K562 (cell line): Measurements from ENCODE around the gene TNFAIP8L2. TPM values are rescaled to one million over a fixed set of nuclear protein-coding genes. Genes with fewer than 3 reads are reported as not detected.

Experiments
- ATAC-seq: fragments of 200-7000 bp; cut with Tn5 transposase; 3 replicates; pipeline ENCODE4 v1.9.1; 2020; ENCODE audit warnings: moderate library complexity
- BruUV-seq: library from RNA; stranded (reverse); fragments of 400-500 nt; replicated peaks from 2 replicates; lab custom pipeline; 2021; lab: Mats Ljungman, UMichigan
- CTCF ChIA-PET: fragments of 300-600 bp; formaldehyde crosslinking; extraction: SDS; loops from one replicate; lab custom pipeline; 2021; ENCODE audit warnings: low intra/inter-chr PET ratio; lab: Yijun Ruan, JAX
- POLR2A ChIA-PET: fragments of 300-600, 350-650 bp; sonication (Branson Sonifier 250); formaldehyde crosslinking; extraction: SDS; loops from one replicate; lab custom pipeline; 2021; ENCODE audit warnings: antibody characterized with exemption, inconsistent platforms; lab: Yijun Ruan, JAX
- DNase-seq, 4 experiments: peaks; one replicate each; pipeline versions ENCODE4 v3.0.0 to v3.0.0-alpha.2; 2011 to 2018; ENCODE audit warnings: low spot score in 3 of 4, mixed read lengths in 3 of 4; ENCODE audit errors: extremely low read depth in 1 of 4
- FAIRE-seq: peaks from 2 replicates; lab custom pipeline; 2011; peaks lifted over from hg19 to GRCh38; lab: Jason Lieb, UNC
- H2AFZ ChIP-seq: 2 replicates; pipeline ENCODE4 v1.6.0; 2011; ENCODE audit warnings: low read depth, low read length, control low read depth, inconsistent platforms
- H3K27ac ChIP-seq: fragments of 200-600 bp; 3 replicates; pipeline ENCODE4 v1.8.0; 2011; ENCODE audit warnings: low read depth, mild to moderate bottlenecking, control low read depth, inconsistent platforms, low read length, moderate library complexity, mixed read lengths; ENCODE audit errors: extremely low read depth
- H3K27me3 ChIP-seq, 2 experiments: fragments of 300-600 bp in 1 of 2; 2 replicates in 1 of 2; 3 replicates in 1 of 2; pipeline versions ENCODE4 v1.6.0 to v1.8.0; 2011; ENCODE audit warnings: inconsistent platforms in 2 of 2, low read length in 2 of 2, mild to moderate bottlenecking in 1 of 2, mixed read lengths in 1 of 2, moderate library complexity in 1 of 2; ENCODE audit not compliant: control insufficient read depth in 2 of 2, insufficient read depth in 2 of 2
- H3K36me3 ChIP-seq: fragments of 300-600 bp; 3 replicates; pipeline ENCODE4 v1.8.0; 2011; ENCODE audit warnings: mild to moderate bottlenecking, low read length, inconsistent platforms; ENCODE audit not compliant: control insufficient read depth, insufficient read depth
- H3K4me1 ChIP-seq, 2 experiments: fragments of 200-600 bp in 1 of 2; replicated peaks in 1 of 2; 2 replicates in 1 of 2; 3 replicates in 1 of 2; pipeline versions ENCODE4 v1.5.1 to v1.8.0; 2011; ENCODE audit warnings: inconsistent platforms in 2 of 2, low read length in 2 of 2, mild to moderate bottlenecking in 1 of 2, mixed read lengths in 1 of 2, moderate library complexity in 1 of 2; ENCODE audit not compliant: control insufficient read depth in 2 of 2, insufficient read depth in 2 of 2
- H3K4me2 ChIP-seq: 2 replicates; pipeline ENCODE4 v1.6.1; 2011; ENCODE audit warnings: low read length, control low read depth, inconsistent platforms, mixed read lengths; ENCODE audit not compliant: insufficient read depth
- H3K4me3 ChIP-seq: fragments of 200-600 bp; sonication (generic), shearing (Covaris generic); 2 replicates; pipeline ENCODE4 v1.5.1; 2016; ENCODE audit warnings: control low read depth, inconsistent platforms
- H3K79me2 ChIP-seq: fragments of 200-600 bp; 3 replicates; pipeline ENCODE4 v1.8.0; 2011; ENCODE audit warnings: low read length, inconsistent platforms; ENCODE audit not compliant: control insufficient read depth, insufficient read depth
- H3K9ac ChIP-seq, 2 experiments: 2 replicates each; pipeline versions ENCODE4 v1.6.0 to v1.6.1; 2011; ENCODE audit warnings: low read depth in 2 of 2, low read length in 2 of 2, control low read depth in 1 of 2, inconsistent platforms in 1 of 2, mild to moderate bottlenecking in 1 of 2, mixed read lengths in 1 of 2; ENCODE audit not compliant: insufficient read depth in 1 of 2
- H3K9me1 ChIP-seq: one replicate; pipeline ENCODE4 v1.6.0; 2011; ENCODE audit warnings: inconsistent platforms, mild to moderate bottlenecking, low read length, moderate library complexity; ENCODE audit not compliant: control insufficient read depth, insufficient read depth
- H3K9me3 ChIP-seq: replicated peaks from 2 replicates; pipeline ENCODE4 v1.5.1; 2011; ENCODE audit warnings: low read depth, low read length, inconsistent platforms; ENCODE audit not compliant: control insufficient read depth, insufficient read depth
- H4K20me1 ChIP-seq: replicated peaks from 2 replicates; pipeline ENCODE4 v1.6.1; 2011; ENCODE audit warnings: low read length, inconsistent platforms, mixed read lengths; ENCODE audit not compliant: control insufficient read depth, insufficient read depth
- ARID4B ChIP-seq: sonication (generic); formaldehyde crosslinking; IDR thresholded peaks from 2 replicates; pipeline ENCODE4 v1.8.0; 2022; ENCODE audit warnings: mild to moderate bottlenecking, missing genetic modification reagents
- BCOR ChIP-seq: fragments of 450-650 bp; IDR thresholded peaks from 2 replicates; pipeline ENCODE4 v1.6.1; 2016
- BHLHE40 ChIP-seq: IDR thresholded peaks from 2 replicates; pipeline ENCODE4 v1.6.1; 2011; ENCODE audit warnings: low read length, improper control_type of control experiment
- E2F6 ChIP-seq, 2 experiments: IDR thresholded peaks; 2 replicates each; pipeline ENCODE4 v1.6.1; 2011; ENCODE audit warnings: borderline replicate concordance in 1 of 2, control low read depth in 1 of 2, low read depth in 1 of 2, low read length in 1 of 2, mild to moderate bottlenecking in 1 of 2, mixed read lengths in 1 of 2, moderate library complexity in 1 of 2; ENCODE audit not compliant: insufficient read depth in 1 of 2, insufficient read length in 1 of 2, poor library complexity in 1 of 2, severe bottlenecking in 1 of 2; ENCODE audit errors: extremely low read depth in 1 of 2
- HNRNPK ChIP-seq: fragments of 200-400 bp; formaldehyde crosslinking; IDR thresholded peaks from one replicate; pipeline ENCODE4 v1.6.1; 2018; ENCODE audit warnings: mild to moderate bottlenecking, low read depth, low read length; ENCODE audit not compliant: poor library complexity, severe bottlenecking
- KAT8 ChIP-seq: fragments of 450-650 bp; IDR thresholded peaks from 2 replicates; pipeline ENCODE4 v1.6.1; 2016; ENCODE audit warnings: low read depth, mild to moderate bottlenecking
- RBBP5 ChIP-seq: fragments of 200-600 bp; sonication (generic); IDR thresholded peaks from 2 replicates; pipeline ENCODE4 v1.6.1; 2012; ENCODE audit warnings: borderline replicate concordance, mild to moderate bottlenecking, low read length, control low read depth, inconsistent platforms; ENCODE audit not compliant: insufficient read depth, poor library complexity, severe bottlenecking
- ZNF263 ChIP-seq: sonication (generic); formaldehyde crosslinking; IDR thresholded peaks from 2 replicates; pipeline ENCODE4 v1.8.0; 2022; ENCODE audit warnings: mild to moderate bottlenecking, missing genetic modification reagents, borderline replicate concordance
- ZNF511 ChIP-seq: sonication (generic); formaldehyde crosslinking; IDR thresholded peaks from 2 replicates; pipeline ENCODE4 v1.8.0; 2022; ENCODE audit warnings: mild to moderate bottlenecking, missing genetic modification reagents
- ZSCAN32 ChIP-seq: fragments of 450-650 bp; formaldehyde crosslinking; IDR thresholded peaks from 2 replicates; pipeline ENCODE4 v1.4.0; 2020; ENCODE audit warnings: mild to moderate bottlenecking, moderate library complexity
- WGBS: fragments of 100-300 bp; shearing (Covaris generic); methylation state at CpG from one replicate; pipeline ENCODE4 v1.1.6; 2016; ENCODE audit warnings: low coverage, mixed read lengths; ENCODE audit not compliant: insufficient coverage; ENCODE audit errors: missing lambda C conversion rate; 5-methylcytosine and 5-hydroxymethylcytosine counted together
- in situ Hi-C: fragments of 300-500 bp; cut with MboI; formaldehyde crosslinking; loops from 4 replicates; pipeline ENCODE4 v1.15.0; 2018; ENCODE audit warnings: inconsistent platforms, mixed read lengths
- intact Hi-C: fragments of 100-400 bp; cut with micrococcal nuclease; formaldehyde crosslinking; loops from 2 replicates; pipeline ENCODE4 v1.14.2; 2022
- polyA plus RNA-seq, 8 experiments: library from polyadenylated mRNA; depleted of rRNA in 4 of 8; stranded (reverse) in 5 of 8; unstranded in 3 of 8; fragments of >200 nt; fragmentation: Nextera tagmentation in 2 of 8; fragmentation: Illumina TruSeq in 1 of 8; extraction: Ambion mirVana in 2 of 8; extraction: Trizol in 1 of 8; gene quantifications; 2 replicates each; pipeline versions ENCODE4 v1.2.1 to v1.2.3, GENCODE V29; 2011 to 2014; ENCODE audit warnings: inconsistent platforms in 1 of 8, missing spikeins in 1 of 8
- total RNA-seq, 7 experiments: library from RNA; depleted of rRNA in 6 of 7; stranded (reverse); fragments of >200 nt in 6 of 7; fragmentation: Illumina TruSeq in 2 of 7; extraction: Trizol in 2 of 7; gene quantifications; 2 replicates each; pipeline versions ENCODE4 v1.2.1 to v1.2.3, GENCODE V29; 2011 to 2021; ENCODE audit warnings: low replicate concordance in 1 of 7

The TNFAIP8L2 gene
- total and polyA plus RNA-seq, 9 of the 15 experiments (the other 6 are each of a cell fraction or from before 2014, with no cell fraction given): 0.05 to 1.7 (median 0.52) TPM

GRCh38 chr1:151144474-151145303 lies 11.8 kb upstream of the TNFAIP8L2 start (continued):
- TF ChIP-seq KAT8 (no peak), ZNF263 (peak; percentile 63; the same call in 1 of the 2 replicates), BCOR (no peak), HNRNPK (no peak)
- TF ChIP-seq, all 486 proteins: peak for 6

GRCh38 chr1:151145304-151146071 lies 11.0 kb upstream of the TNFAIP8L2 start:
- Histone ChIP-seq H3K9ac (peak overlapping the region in 1 of 2 experiments; percentile 93; a peak in 2 of 4 replicates), H3K27me3 (no peaks in the 10 kb centered on the region), H3K9me1 (no peaks in the 10 kb centered on the region), H3K4me1 (peaks cover 20 to 46% of the 10 kb centered on the region in 2 experiments; a peak in 4 of 5 replicates), H3K4me3 (peak overlapping the region; percentile 59; the same call in 1 of the 2 replicates), H3K79me2 (no peaks in the 10 kb centered on the region), H3K27ac (no peak overlapping the region), H3K9me3 (no peaks in the 10 kb centered on the region), H4K20me1 (no peaks in the 10 kb centered on the region; the same call in 1 of the 2 replicates), H3K4me2 (peak overlapping the region; percentile 82), H2AFZ (peak overlapping the region; percentile 92), H3K36me3 (no peaks in the 10 kb centered on the region)
- in situ Hi-C loops: no loop called here
- ChIA-PET CTCF (no interaction called here), POLR2A (interaction anchor here (0.6 to 1.4 kb wide), 2 partner anchors 11 to 14 kb away, joined by 3 to 7 read pairs; no protein-coding TSS in a partner anchor)
- ATAC-seq (no peak), FAIRE-seq (no peak), DNase-seq (no peak)
- BruUV-seq: no TSS peak
- intact Hi-C loops: no loop called here
- WGBS: 71% methylated on average over 25 of the region's 43 CpGs
- TF ChIP-seq ZSCAN32 (CRISPR knock-in tag) (no peak), RBBP5 (peak; percentile 7), ZNF511 (CRISPR knock-in tag) (peak; percentile 4; the same call in 1 of the 2 replicates), ARID4B (CRISPR knock-in tag) (0 out of 2 replicates have a peak, but pooled peaks have one; percentile 2), BHLHE40 (no peak), E2F6 (IDR thresholded peaks at IDR 0.05; ENCODE audit: borderline replicate concordance in 1 of 2, extremely low read depth in 1 of 2, insufficient read depth in 1 of 2, insufficient read length in 1 of 2, low read depth in 1 of 2, low read length in 1 of 2, poor library complexity in 1 of 2, severe bottlenecking in 1 of 2) (peak in 1 of 2 experiments; percentile 50)
